ENCODE results near the gene KLRC3. TPM values are rescaled to one million over a fixed set of nuclear protein-coding genes. Genes with fewer than 3 reads are reported as not detected.
"Not testable (repeated sequence)": the region's sequence is repeated elsewhere in the genome, so short reads cannot be mapped to it uniquely, and the experiment has no call there.

The KLRC3 gene
- total RNA-seq, 4 donors from 2014 or later, result not detected

- H3K4me1 ChIP-seq; intact Hi-C loops (cut with DNase I); H3K4me3 ChIP-seq; H3K27ac ChIP-seq (replicated peaks in 1 of 4); H3K27me3 ChIP-seq; H3K9me3 ChIP-seq; DNase-seq (ENCODE audit: extremely low spot score); H3K36me3 ChIP-seq: not testable (repeated sequence)
- WGBS, result 90% methylated on average over 7 of the region's 8 CpGs
These were observed 5.5 kb upstream of the KLRC3 start for GRCh38 chr12:10425938-10426337.

GRCh38 chr12:10424260-10424899 is 4.0 kb upstream of the KLRC3 start:
- intact Hi-C loops (cut with DNase I); H3K4me1 ChIP-seq; H3K9me3 ChIP-seq; H3K27ac ChIP-seq (replicated peaks in 1 of 4); H3K4me3 ChIP-seq; H3K36me3 ChIP-seq; H3K27me3 ChIP-seq; DNase-seq (ENCODE audit: extremely low spot score): not testable (repeated sequence)
- no CpG with 5 or more reads among the region's 1 CpG for WGBS

- H3K4me1 ChIP-seq; H3K27me3 ChIP-seq; DNase-seq (ENCODE audit: extremely low spot score); H3K27ac ChIP-seq (replicated peaks in 1 of 4); H3K4me3 ChIP-seq; H3K9me3 ChIP-seq; H3K36me3 ChIP-seq; intact Hi-C loops (cut with DNase I): not testable (repeated sequence)
- WGBS, result 40% methylated on average over 2 of the region's 3 CpGs
These were observed 1.8 kb upstream of the KLRC3 start for GRCh38 chr12:10422159-10422558.

- Histone ChIP-seq H3K4me1 (no peaks in the 10 kb centered on the region), H3K4me3 (no peak within 1 kb of the TSS), H3K27me3 (no peaks in the 10 kb centered on the region), H3K9me3 (peaks cover 0 to 7% (median 0%) of the 10 kb centered on the region in 4 donors), H3K27ac (replicated peaks in 1 of 4) (no peak within 1 kb of the TSS), H3K36me3 (no peaks in the 10 kb centered on the region)
- DNase-seq (ENCODE audit: extremely low spot score), result no peak
- 0% methylated on average over 1 of the region's 1 CpG for whole genome bisulfite sequencing
- TF ChIP-seq EP300 (IDR thresholded peaks at IDR 0.05) (no peak), CTCF (IDR thresholded peaks at IDR 0.05) (no peak), POLR2A (IDR thresholded peaks at IDR 0.05; ENCODE audit: low read depth) (no peak), POLR2AphosphoS5 (IDR thresholded peaks at IDR 0.05) (no peak)
- intact Hi-C loops (cut with DNase I), result no loop called here
These were observed 11.0 kb downstream of the KLRC3 start, which contains the start of gene KLRC4 for GRCh38 chr12:10409392-10409791. Gene KLRC4 (minus strand): TSS chr12:10409757. CDS start chr12:10409575, 182 bp downstream.

GRCh38 chr12:10408842-10409241 is 11.6 kb downstream of the KLRC3 start:
- Histone ChIP-seq H3K4me1 (no peaks in the 10 kb centered on the region), H3K27me3 (no peaks in the 10 kb centered on the region), H3K4me3 (no peak overlapping the region), H3K27ac (replicated peaks in 1 of 4) (no peak overlapping the region), H3K36me3 (no peaks in the 10 kb centered on the region), H3K9me3 (peaks cover 0 to 7% (median 0%) of the 10 kb centered on the region in 4 donors)
- intact Hi-C loops (cut with DNase I), result no loop called here
- WGBS, result 67% methylated on average over 3 of the region's 3 CpGs
- no peak for DNase-seq (ENCODE audit: extremely low spot score)
- TF ChIP-seq POLR2AphosphoS5 (IDR thresholded peaks at IDR 0.05) (no peak), POLR2A (IDR thresholded peaks at IDR 0.05; ENCODE audit: low read depth) (no peak), CTCF (IDR thresholded peaks at IDR 0.05) (no peak), EP300 (IDR thresholded peaks at IDR 0.05) (no peak)

- 73% methylated on average over 2 of the region's 4 CpGs for WGBS
- intact Hi-C loops (cut with DNase I), result no loop called here
- H3K9me3 ChIP-seq, result peaks cover 0 to 7% (median 0%) of the 10 kb centered on the region in 4 donors
- no peaks in the 10 kb centered on the region for H3K4me1 ChIP-seq
- TF ChIP-seq CTCF (IDR thresholded peaks at IDR 0.05), result no peak
- TF ChIP-seq POLR2AphosphoS5 (IDR thresholded peaks at IDR 0.05), result peak in 1 of 2 donors; percentile 12
- H3K27ac ChIP-seq (replicated peaks in 1 of 4), result no peak overlapping the region
- no peaks in the 10 kb centered on the region for H3K36me3 ChIP-seq
- no peak for DNase-seq (ENCODE audit: extremely low spot score)
- no peaks in the 10 kb centered on the region for H3K27me3 ChIP-seq
- no peak overlapping the region for H3K4me3 ChIP-seq
These were observed 13.7 kb downstream of the KLRC3 start for GRCh38 chr12:10406725-10407124.
